CD4-positive, alpha-beta T cell (primary cell): Measurements from ENCODE around the gene DYSF. TPM values are rescaled to one million over a fixed set of nuclear protein-coding genes. Genes with fewer than 3 reads are reported as not detected.

ENCODE experiments used
- ATAC-seq: fragments of 200-7000 bp; cut with Tn5 transposase; one replicate; pipeline ENCODE4 v1.10.0; 2022; ENCODE audit warnings: mild to moderate bottlenecking; ENCODE audit not compliant: poor library complexity
- CTCF ChIA-PET: fragments of 350-600 bp; sonication (Branson Sonifier 250); formaldehyde crosslinking; loops from one replicate; lab custom pipeline; 2021; ENCODE audit warnings: antibody characterized with exemption, inconsistent platforms; lab: Charles Lee
- POLR2A ChIA-PET: fragments of 350-600 bp; sonication (Branson Sonifier 250); formaldehyde crosslinking; loops from one replicate; lab custom pipeline; 2021; ENCODE audit warnings: antibody characterized with exemption, inconsistent platforms; lab: Charles Lee
- DNase-seq, 14 experiments: peaks; one replicate each; pipeline ENCODE4 v3.0.0-alpha.2; 2013 to 2020; ENCODE audit warnings: mixed read lengths in 2 of 14
- H3K27ac ChIP-seq, 2 donors: one replicate each; pipeline versions ENCODE4 v1.5.1 to v1.7.0; 2013; ENCODE audit warnings: low read length in 2 of 2, low read depth in 1 of 2, mild to moderate bottlenecking in 1 of 2
- H3K27me3 ChIP-seq, 2 experiments: 1 replicate in 1 of 2; 2 replicates in 1 of 2; pipeline versions ENCODE4 v1.6.1 to v1.7.0; 2013; ENCODE audit warnings: low read length in 2 of 2, control low read depth in 1 of 2, mild to moderate bottlenecking in 1 of 2, moderate library complexity in 1 of 2; ENCODE audit not compliant: insufficient read depth in 2 of 2, control insufficient read depth in 1 of 2
- H3K36me3 ChIP-seq: one replicate; pipeline ENCODE4 v1.6.1; 2013; ENCODE audit warnings: low read length, control low read depth; ENCODE audit not compliant: insufficient read depth
- H3K4me1 ChIP-seq: one replicate; pipeline ENCODE4 v1.6.1; 2013; ENCODE audit warnings: low read length, control low read depth; ENCODE audit not compliant: insufficient read depth
- H3K4me3 ChIP-seq: one replicate; pipeline ENCODE4 v1.5.1; 2013; ENCODE audit warnings: mild to moderate bottlenecking, low read length, moderate library complexity
- H3K9me3 ChIP-seq, 2 experiments: 1 replicate in 1 of 2; 2 replicates in 1 of 2; pipeline versions ENCODE4 v1.6.1 to v1.7.0; 2013; ENCODE audit warnings: low read length in 2 of 2, mild to moderate bottlenecking in 2 of 2, control low read depth in 1 of 2, moderate library complexity in 1 of 2; ENCODE audit not compliant: control insufficient read depth in 1 of 2, insufficient read depth in 1 of 2
- H3K27ac Mint-ChIP-seq: one replicate; pipeline ENCODE4 v1.8.0; 2020; ENCODE audit warnings: mixed read lengths
- H3K27me3 Mint-ChIP-seq: one replicate; pipeline ENCODE4 v1.8.0; 2021; ENCODE audit warnings: mixed read lengths
- H3K36me3 Mint-ChIP-seq: one replicate; pipeline ENCODE4 v1.8.0; 2021; ENCODE audit warnings: low read depth, mixed read lengths
- H3K4me1 Mint-ChIP-seq: one replicate; pipeline ENCODE4 v1.8.0; 2021; ENCODE audit warnings: low read depth, mixed read lengths
- H3K4me3 Mint-ChIP-seq: one replicate; pipeline ENCODE4 v1.8.0; 2020; ENCODE audit warnings: mild to moderate bottlenecking, mixed read lengths
- H3K9me3 Mint-ChIP-seq: one replicate; pipeline ENCODE4 v1.8.0; 2020; ENCODE audit warnings: mixed read lengths
- CTCF ChIP-seq: fragments of 200-600 bp; IDR thresholded peaks from one replicate; pipeline ENCODE4 v1.8.0; 2022; ENCODE audit warnings: antibody characterized with exemption, mild to moderate bottlenecking
- intact Hi-C, 2 experiments: fragments of 100-400 bp; cut with DNase I in 1 of 2; cut with micrococcal nuclease in 1 of 2; formaldehyde crosslinking; loops; one replicate each; pipeline versions ENCODE4 v1.15.1 to v1.9.0; 2023 to 2025; cut with DNase I, micrococcal nuclease
- total RNA-seq, 174 experiments: library from RNA in 2 of 174; stranded (reverse) in 2 of 174; gene quantifications; one replicate each; pipeline ENCODE4 v1.2.3 and lab custom pipeline; 2021 to 2026

The DYSF gene
- total RNA-seq, 2 experiments from 2014 or later, result 0.27 to 0.31 TPM

GRCh38 chr2:71481111-71481510 lies 27.8 kb downstream of the DYSF start:
- Mint-ChIP-seq H3K9me3 (no peaks in the 10 kb centered on the region), H3K27ac (no peak overlapping the region), H3K36me3 (no peaks in the 10 kb centered on the region), H3K27me3 (peaks cover 4% of the 10 kb centered on the region), H3K4me1 (no peaks in the 10 kb centered on the region), H3K4me3 (no peak overlapping the region)
- Histone ChIP-seq H3K36me3 (no peaks in the 10 kb centered on the region), H3K4me1 (no peaks in the 10 kb centered on the region), H3K27me3 (no peaks in the 10 kb centered on the region), H3K27ac (no peak overlapping the region), H3K9me3 (no peaks in the 10 kb centered on the region), H3K4me3 (no peak overlapping the region)
- no peak for ATAC-seq
- CTCF ChIA-PET, result no interaction called here
- POLR2A ChIA-PET, result no interaction called here
- no peak for TF ChIP-seq CTCF
- intact Hi-C loops, result no loop called here
- no peak for DNase-seq

- ChIA-PET CTCF (no interaction called here), POLR2A (no interaction called here)
- no peaks in the 10 kb centered on the region for H3K9me3 Mint-ChIP-seq
- Histone ChIP-seq H3K4me3 (no peak overlapping the region), H3K9me3 (no peaks in the 10 kb centered on the region), H3K27me3 (peaks cover 0 to under 1% of the 10 kb centered on the region in 2 experiments), H3K36me3 (no peaks in the 10 kb centered on the region), H3K27ac (no peak overlapping the region), H3K4me1 (no peaks in the 10 kb centered on the region)
- TF ChIP-seq CTCF, result no peak
- DNase-seq, result no peak
- H3K4me3 Mint-ChIP-seq, result no peak overlapping the region
- no peak overlapping the region for H3K27ac Mint-ChIP-seq
- H3K4me1 Mint-ChIP-seq, result no peaks in the 10 kb centered on the region
- intact Hi-C loops, result no loop called here
- no peaks in the 10 kb centered on the region for H3K36me3 Mint-ChIP-seq
- ATAC-seq, result no peak
- peaks cover 4% of the 10 kb centered on the region for H3K27me3 Mint-ChIP-seq
Observed at GRCh38 chr2:71482055-71482454, 28.7 kb downstream of the DYSF start.

- Histone ChIP-seq H3K4me3 (no peak overlapping the region), H3K4me1 (no peaks in the 10 kb centered on the region), H3K9me3 (no peaks in the 10 kb centered on the region), H3K27ac (no peak overlapping the region), H3K27me3 (peaks cover 0 to 2% of the 10 kb centered on the region in 2 experiments), H3K36me3 (no peaks in the 10 kb centered on the region)
- ChIA-PET CTCF (no interaction called here), POLR2A (no interaction called here)
- ATAC-seq (no peak), DNase-seq (no peak)
- no peak for TF ChIP-seq CTCF
- H3K27me3 Mint-ChIP-seq, result peaks cover 4% of the 10 kb centered on the region
- intact Hi-C loops, result no loop called here
- H3K9me3 Mint-ChIP-seq, result no peaks in the 10 kb centered on the region
- H3K36me3 Mint-ChIP-seq, result no peaks in the 10 kb centered on the region
- no peak overlapping the region for H3K4me3 Mint-ChIP-seq
- H3K27ac Mint-ChIP-seq, result no peak overlapping the region
- no peaks in the 10 kb centered on the region for H3K4me1 Mint-ChIP-seq
Observed at GRCh38 chr2:71483246-71483645, 29.9 kb downstream of the DYSF start.
